ENCODE results near the gene MAD1L1.

GRCh38 chr7:2257046-2257551 is 24.4 kb upstream of the MAD1L1 start:
- TF ChIP-seq EZH2 (IDR thresholded peaks at IDR 0.05; ENCODE audit: insufficient read depth, low read length) (no peak), CTCF (IDR thresholded peaks at IDR 0.05; ENCODE audit: insufficient read depth, low read depth, low read length) (no peak)
